HG03432 (cell line): ENCODE measurements around the gene APOC1.

Experiments
- ATAC-seq: cut with Tn5 transposase; IDR thresholded peaks from one replicate; pipeline ENCODE4 v1.9.1; 2021; ENCODE audit warnings: mild to moderate bottlenecking, moderate library complexity; ENCODE audit not compliant: unreplicated experiment

APOC1 gene

GRCh38 chr19:44955505-44956439, 41.4 kb downstream of the APOC1 start:
- ATAC-seq, result no peak

DNA sequence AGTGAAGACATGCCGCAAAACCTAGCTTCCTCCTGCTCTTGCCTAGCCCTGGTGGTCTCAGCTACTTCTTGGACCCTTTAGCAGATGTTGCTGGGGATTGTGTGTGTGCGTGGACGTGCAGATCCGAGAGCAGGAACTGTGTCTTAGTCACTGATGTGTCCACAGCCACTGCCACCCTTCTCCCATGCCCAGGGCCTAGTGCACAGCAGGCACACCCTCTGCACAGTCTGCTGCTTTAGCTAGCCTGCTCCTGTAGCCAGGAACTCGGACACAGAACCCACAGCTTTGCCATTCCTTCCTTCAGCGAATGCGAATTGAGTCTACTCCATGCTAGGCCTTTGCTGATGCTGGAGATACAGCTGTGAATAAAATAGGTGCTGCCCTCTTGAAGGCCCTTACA, 43.1 kb downstream of the APOC1 start:
- ATAC-seq, result no peak

- no peak for ATAC-seq
Measured at GRCh38 chr19:44958090-44958489, 43.7 kb downstream of the APOC1 start.

DNA sequence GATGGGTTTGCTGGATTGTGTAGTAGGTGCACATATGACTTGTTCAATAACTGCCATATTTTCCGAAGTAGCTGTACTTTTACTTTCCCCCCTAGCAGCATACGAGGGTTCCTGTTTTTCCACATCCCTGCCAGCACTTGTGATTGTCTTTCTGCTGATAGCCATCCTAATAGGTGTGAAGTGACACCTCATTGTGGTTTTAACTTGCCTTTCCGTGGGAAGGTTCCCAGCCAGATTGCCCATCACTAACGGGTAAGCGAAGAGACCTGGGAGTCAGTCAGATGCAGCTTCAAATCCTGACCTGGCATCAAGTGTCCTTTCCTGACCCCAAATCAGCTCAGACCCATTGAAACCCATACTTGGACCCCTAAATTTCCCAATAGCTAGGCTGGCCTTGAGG, 45.3 kb downstream of the APOC1 start:
- no peak for ATAC-seq

- no peak for ATAC-seq
Measured at GRCh38 chr19:44960906-44961728, 46.7 kb downstream of the APOC1 start.

GRCh38 chr19:44961821-44962220, 47.4 kb downstream of the APOC1 start:
- no peak for ATAC-seq

GRCh38 chr19:44968118-44968517, 53.7 kb downstream of the APOC1 start:
- ATAC-seq, result no peak

GRCh38 chr19:44968670-44969069, 54.3 kb downstream of the APOC1 start:
- no peak for ATAC-seq
